ENCODE results near the gene TUFM. TPM values are rescaled to one million over a fixed set of nuclear protein-coding genes. Genes with fewer than 3 reads are reported as not detected.

Gene TUFM
- total and polyA plus RNA-seq, 2 of the 8 experiments (the other 6 are each of a cell fraction or from before 2014, with no cell fraction given), result 216 to 249 TPM

- no peak for TF ChIP-seq CHD7 (IDR thresholded peaks at IDR 0.05; ENCODE audit: insufficient replicate concordance, low read length)
- TF ChIP-seq RNF2 (IDR thresholded peaks at IDR 0.05; ENCODE audit: borderline replicate concordance, low read depth, low read length, missing control alignments, poor library complexity, severe bottlenecking), result no peak
- TF ChIP-seq CEBPB (IDR thresholded peaks at IDR 0.05; ENCODE audit: low read depth, low read length), result no peak
- no peak for TF ChIP-seq E2F6 (IDR thresholded peaks at IDR 0.05)
- TF ChIP-seq, protein P1, sequence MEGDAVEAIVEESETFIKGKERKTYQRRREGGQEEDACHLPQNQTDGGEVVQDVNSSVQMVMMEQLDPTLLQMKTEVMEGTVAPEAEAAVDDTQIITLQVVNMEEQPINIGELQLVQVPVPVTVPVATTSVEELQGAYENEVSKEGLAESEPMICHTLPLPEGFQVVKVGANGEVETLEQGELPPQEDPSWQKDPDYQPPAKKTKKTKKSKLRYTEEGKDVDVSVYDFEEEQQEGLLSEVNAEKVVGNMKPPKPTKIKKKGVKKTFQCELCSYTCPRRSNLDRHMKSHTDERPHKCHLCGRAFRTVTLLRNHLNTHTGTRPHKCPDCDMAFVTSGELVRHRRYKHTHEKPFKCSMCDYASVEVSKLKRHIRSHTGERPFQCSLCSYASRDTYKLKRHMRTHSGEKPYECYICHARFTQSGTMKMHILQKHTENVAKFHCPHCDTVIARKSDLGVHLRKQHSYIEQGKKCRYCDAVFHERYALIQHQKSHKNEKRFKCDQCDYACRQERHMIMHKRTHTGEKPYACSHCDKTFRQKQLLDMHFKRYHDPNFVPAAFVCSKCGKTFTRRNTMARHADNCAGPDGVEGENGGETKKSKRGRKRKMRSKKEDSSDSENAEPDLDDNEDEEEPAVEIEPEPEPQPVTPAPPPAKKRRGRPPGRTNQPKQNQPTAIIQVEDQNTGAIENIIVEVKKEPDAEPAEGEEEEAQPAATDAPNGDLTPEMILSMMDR (IDR thresholded peaks at IDR 0.05; ENCODE audit: control extremely low read depth in 1 of 3, insufficient read depth in 1 of 3, low read depth in 1 of 3, low read length in 3 of 3), result no peak
- TF ChIP-seq SIX5 (IDR thresholded peaks at IDR 0.05; ENCODE audit: low read depth, low read length), result no peak
- TF ChIP-seq BACH1 (IDR thresholded peaks at IDR 0.05; ENCODE audit: low read length), result no peak
- no peak for TF ChIP-seq CHD2 (IDR thresholded peaks at IDR 0.05; ENCODE audit: low read length)
Measured at GRCh38 chr16:28846933-28847273, 755 bp upstream of the TUFM start (continued).

All from H1 (cell line).